Upper lobe of right lung (tissue), 1 donor: ENCODE data around the gene BCL11B. TPM values are rescaled to one million over a fixed set of nuclear protein-coding genes. Genes with fewer than 3 reads are reported as not detected.

Experiments used
- ATAC-seq: fragments of 200-7000 bp; cut with Tn5 transposase; one replicate; pipeline ENCODE4 v1.9.1; 2020; ENCODE audit warnings: mild to moderate bottlenecking, moderate library complexity
- DNase-seq: peaks from one replicate; pipeline ENCODE4 v3.0.0-alpha.2; 2020
- H3K27ac ChIP-seq: fragments of 200-600 bp; one replicate; pipeline ENCODE4 v1.8.0; 2022
- H3K27me3 ChIP-seq: fragments of 200-600 bp; one replicate; pipeline ENCODE4 v1.8.0; 2022; ENCODE audit warnings: mild to moderate bottlenecking
- H3K36me3 ChIP-seq: fragments of 200-600 bp; one replicate; pipeline ENCODE4 v1.8.0; 2022
- H3K4me1 ChIP-seq: fragments of 200-600 bp; one replicate; pipeline ENCODE4 v1.8.0; 2022
- H3K4me3 ChIP-seq: fragments of 200-600 bp; one replicate; pipeline ENCODE4 v1.8.0; 2022; ENCODE audit warnings: mild to moderate bottlenecking
- H3K9me3 ChIP-seq: fragments of 200-600 bp; one replicate; pipeline ENCODE4 v1.8.0; 2022
- CTCF ChIP-seq: fragments of 200-600 bp; IDR thresholded peaks from one replicate; pipeline ENCODE4 v1.8.0; 2022; ENCODE audit warnings: antibody characterized with exemption
- intact Hi-C: fragments of 100-400 bp; cut with DNase I; formaldehyde crosslinking; loops from one replicate; pipeline ENCODE4 v1.11.0; 2022
- total RNA-seq: library from RNA; stranded (reverse); fragmentation: NEBNext Ultra II Directional; extraction: Animal tissue kit (Norgen Biotek cat#: 25700); gene quantifications from one replicate; pipeline ENCODE4 v1.2.1, GENCODE V29; 2021
- donor health status: DM: no; HTN: yes; CAD: no; lungs with severe emphysema.

The BCL11B gene
- total RNA-seq, 1 donor from 2014 or later: 2.4 TPM

- no peaks in the 10 kb centered on the region for H3K4me1 ChIP-seq
- no peaks in the 10 kb centered on the region for H3K36me3 ChIP-seq
- peaks cover 14% of the 10 kb centered on the region for H3K27me3 ChIP-seq
- ATAC-seq (no peak), DNase-seq (no peak)
- no peak overlapping the region for H3K4me3 ChIP-seq
- intact Hi-C loops: no loop called here
- no peaks in the 10 kb centered on the region for H3K9me3 ChIP-seq
- no peak for TF ChIP-seq CTCF
- no peak overlapping the region for H3K27ac ChIP-seq
Measured at GRCh38 chr14:99255621-99256482, 16.1 kb downstream of the BCL11B start.

GRCh38 chr14:99254328-99255009 is 17.5 kb downstream of the BCL11B start:
- H3K4me3 ChIP-seq: no peak overlapping the region
- DNase-seq: no peak
- intact Hi-C loops: no loop called here
- no peak overlapping the region for H3K27ac ChIP-seq
- H3K4me1 ChIP-seq: no peaks in the 10 kb centered on the region
- no peaks in the 10 kb centered on the region for H3K36me3 ChIP-seq
- no peaks in the 10 kb centered on the region for H3K9me3 ChIP-seq
- peaks cover 12% of the 10 kb centered on the region for H3K27me3 ChIP-seq
- no peak for TF ChIP-seq CTCF
- no peak for ATAC-seq

GRCh38 chr14:99253890-99254289 is 18.1 kb downstream of the BCL11B start:
- DNase-seq (no peak), ATAC-seq (no peak)
- TF ChIP-seq CTCF: no peak
- Histone ChIP-seq H3K27me3 (peaks cover 17% of the 10 kb centered on the region), H3K9me3 (no peaks in the 10 kb centered on the region), H3K4me1 (no peaks in the 10 kb centered on the region), H3K4me3 (no peak overlapping the region), H3K27ac (no peak overlapping the region), H3K36me3 (no peaks in the 10 kb centered on the region)
- intact Hi-C loops: no loop called here

GRCh38 chr14:99252940-99253868 is 18.8 kb downstream of the BCL11B start:
- no peaks in the 10 kb centered on the region for H3K9me3 ChIP-seq
- H3K27me3 ChIP-seq: peaks cover 18% of the 10 kb centered on the region
- intact Hi-C loops: no loop called here

More at GRCh38 chr14:99252940-99253868, 18.8 kb downstream of the BCL11B start:
- ATAC-seq (no peak), DNase-seq (no peak)
- H3K36me3 ChIP-seq: no peaks in the 10 kb centered on the region
- no peaks in the 10 kb centered on the region for H3K4me1 ChIP-seq
- no peak overlapping the region for H3K27ac ChIP-seq
- TF ChIP-seq CTCF: no peak
- no peak overlapping the region for H3K4me3 ChIP-seq
